Measurements from ENCODE around the gene C12orf60. TPM values are rescaled to one million over a fixed set of nuclear protein-coding genes. Genes with fewer than 3 reads are reported as not detected.

Gene C12orf60, protein sequence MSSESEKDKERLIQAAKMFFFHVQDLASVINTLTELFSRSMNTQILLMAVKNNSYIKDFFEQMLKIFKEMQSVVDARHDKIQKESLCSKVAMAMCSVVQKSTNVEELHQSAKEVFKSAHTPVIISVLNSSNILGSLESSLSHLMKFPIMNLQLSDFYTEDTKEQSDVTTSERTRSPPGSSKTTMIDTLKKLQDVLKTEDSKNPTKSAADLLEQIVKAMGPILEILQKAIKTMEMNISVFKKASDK
- total RNA-seq, result 1.2 and 2.3 TPM in 2 replicates

DNA sequence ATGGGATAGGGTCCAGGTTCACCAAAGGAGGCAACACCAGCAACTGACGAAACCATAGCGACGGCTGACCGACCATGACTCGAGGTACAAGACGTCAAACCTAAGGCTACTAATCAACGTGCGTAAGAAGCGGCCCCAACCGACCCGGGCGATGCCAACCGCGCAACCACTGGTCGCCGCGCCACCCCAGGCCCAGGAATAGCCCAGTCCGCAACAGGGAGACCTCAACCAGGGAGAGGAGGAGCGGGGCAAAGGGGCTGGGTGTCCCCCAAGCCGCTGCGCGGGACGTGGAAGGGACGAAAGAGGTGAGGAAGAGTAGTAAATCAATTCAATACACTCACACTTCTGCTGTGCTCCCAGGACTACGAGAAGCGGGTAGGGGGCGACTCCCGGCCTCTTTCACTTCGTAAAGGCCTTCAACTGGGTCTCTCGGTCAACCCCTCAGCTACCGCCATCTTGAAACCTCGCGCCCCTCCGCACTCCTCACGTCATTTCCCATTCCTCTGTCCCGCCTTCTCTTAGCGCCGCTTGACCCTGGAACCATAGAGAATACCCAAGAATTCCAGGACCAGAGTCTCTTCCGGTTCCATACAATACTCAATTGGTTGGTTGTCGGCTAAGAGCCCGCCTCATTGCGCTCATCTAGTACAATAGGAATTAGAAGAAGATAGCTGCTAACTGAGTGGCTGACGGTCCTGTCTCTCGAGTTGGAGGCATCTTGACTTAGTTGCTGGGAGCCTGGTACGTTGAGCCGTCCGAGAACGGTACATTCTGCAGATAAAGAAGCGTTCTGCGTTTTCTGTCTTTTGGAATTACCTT lies at the start of gene C12orf60, which contains the start of gene WBP11:
C12orf60 (plus strand) TSS at position 660 of the 819 bp plus-strand sequence. CDS start 19,266 bp downstream, outside the sequence.
WBP11 (minus strand) TSS at position 468 of the 819 bp plus-strand sequence. CDS start 2,095 bp downstream, outside the sequence.

DNA sequence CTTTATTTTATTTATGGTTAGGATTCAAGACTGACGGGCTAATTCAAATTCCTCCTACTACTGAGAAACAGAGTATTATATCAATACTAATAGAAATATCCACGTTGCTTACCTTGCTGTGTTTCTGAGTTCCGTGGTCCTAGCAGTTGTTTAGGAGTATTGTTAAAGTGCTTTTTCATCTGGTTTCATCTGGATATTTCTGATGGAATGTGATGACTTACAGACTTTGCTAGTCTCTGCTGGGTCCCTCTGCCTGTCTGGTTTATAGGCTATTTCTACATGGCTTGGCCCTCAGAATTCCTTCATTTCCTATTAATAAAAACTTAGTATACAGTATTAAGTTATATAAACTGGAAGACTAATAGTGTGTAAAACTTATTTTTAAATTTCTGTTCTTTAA lies 10.5 kb downstream of the C12orf60 start, which contains the start of gene SMCO3:
SMCO3 (minus strand) TSS at position 169 of the 400 bp plus-strand sequence. CDS start 7,502 bp downstream, outside the sequence.

GRCh38 chr12:14843425-14843887 lies 40.0 kb downstream of the C12orf60 start, which contains the start of gene ART4:
ART4 (minus strand) TSS chr12:14843526; CDS start chr12:14843113, 413 bp downstream.

Other genes with a start within 250 kb of the C12orf60 start
- 0.84 and 2.2 TPM in 2 replicates for gene PLBD1, start 235.8 kb upstream of the C12orf60 start, total RNA-seq
- gene GUCY2C, start 107.1 kb upstream of the C12orf60 start, total RNA-seq, result not detected in 2 replicates
- gene WBP11, start 192 bp upstream of the C12orf60 start, total RNA-seq, result 17.1 and 24.7 TPM in 2 replicates
- gene SMCO3, start 10.5 kb downstream of the C12orf60 start, total RNA-seq, result not detected in 2 replicates
- gene ART4, start 39.9 kb downstream of the C12orf60 start, total RNA-seq, result not detected in 2 replicates
- gene MGP, start 82.2 kb downstream of the C12orf60 start, total RNA-seq, result 0.14 TPM in 1 of 2 replicates, not detected in the other
- gene ERP27, start 134.9 kb downstream of the C12orf60 start, total RNA-seq, result 2.8 and 5.7 TPM in 2 replicates
- gene ARHGDIB, start 157.9 kb downstream of the C12orf60 start, total RNA-seq, result 33.1 and 39.9 TPM in 2 replicates
- not detected in 2 replicates for gene PDE6H, start 169.4 kb downstream of the C12orf60 start, total RNA-seq